Measurements from ENCODE around the gene C8A. TPM values are rescaled to one million over a fixed set of nuclear protein-coding genes. Genes with fewer than 3 reads are reported as not detected.

C8A gene
- total RNA-seq, 1 donor from 2014 or later = not detected

DNA sequence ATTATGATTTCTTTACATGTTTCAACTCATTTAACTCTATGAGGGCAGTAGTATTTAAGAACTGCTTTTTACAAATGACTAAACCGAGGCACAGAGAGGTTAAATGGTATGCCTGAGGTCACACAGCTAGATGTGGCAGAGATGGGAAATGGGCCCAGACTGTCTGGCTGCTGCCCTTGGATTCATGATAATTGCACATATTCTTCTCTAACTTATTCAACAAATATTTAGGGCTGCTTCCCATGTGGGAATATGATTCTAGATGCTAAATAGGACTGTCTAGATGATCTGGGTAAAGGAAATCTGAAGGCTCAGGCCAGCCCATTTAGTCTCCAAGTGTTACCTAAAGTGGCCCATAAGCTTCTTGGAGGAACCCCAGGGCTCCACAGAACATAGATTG lies 26.2 kb downstream of the C8A start:
- H3K36me3 Mint-ChIP-seq (ENCODE audit: low read depth) = no peaks in the 10 kb centered on the region
- intact Hi-C loops (cut with micrococcal nuclease) = no loop called here
- H3K27me3 Mint-ChIP-seq = no peaks in the 10 kb centered on the region
- H3K9me3 Mint-ChIP-seq = peaks cover 3% of the 10 kb centered on the region
- DNase-seq = no peak
- H3K4me1 Mint-ChIP-seq = no peaks in the 10 kb centered on the region
- H3K27ac Mint-ChIP-seq = no peak overlapping the region
- H3K4me3 Mint-ChIP-seq = no peak overlapping the region

DNA sequence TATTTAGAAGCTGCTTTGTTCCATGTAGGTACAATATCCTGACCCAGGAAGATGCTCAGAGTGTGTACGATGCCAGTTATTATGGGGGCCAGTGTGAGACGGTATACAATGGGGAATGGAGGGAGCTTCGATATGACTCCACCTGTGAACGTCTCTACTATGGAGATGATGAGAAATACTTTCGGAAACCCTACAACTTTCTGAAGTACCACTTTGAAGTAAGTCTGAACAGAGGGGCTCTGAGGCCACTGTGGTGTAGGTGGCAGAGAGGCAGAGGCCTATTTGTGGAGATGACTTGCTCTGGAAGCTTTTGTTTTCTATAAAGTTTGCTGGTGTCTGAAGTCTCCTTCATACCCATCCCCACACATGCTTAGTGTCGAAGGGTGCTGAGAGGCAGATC lies 26.8 kb downstream of the C8A start:
- Mint-ChIP-seq H3K27me3 (no peaks in the 10 kb centered on the region), H3K27ac (no peak overlapping the region), H3K4me1 (no peaks in the 10 kb centered on the region), H3K4me3 (no peak overlapping the region), H3K36me3 (ENCODE audit: low read depth) (no peaks in the 10 kb centered on the region), H3K9me3 (peaks cover 3% of the 10 kb centered on the region)
- intact Hi-C loops (cut with micrococcal nuclease) = no loop called here
- no peak for DNase-seq

DNA sequence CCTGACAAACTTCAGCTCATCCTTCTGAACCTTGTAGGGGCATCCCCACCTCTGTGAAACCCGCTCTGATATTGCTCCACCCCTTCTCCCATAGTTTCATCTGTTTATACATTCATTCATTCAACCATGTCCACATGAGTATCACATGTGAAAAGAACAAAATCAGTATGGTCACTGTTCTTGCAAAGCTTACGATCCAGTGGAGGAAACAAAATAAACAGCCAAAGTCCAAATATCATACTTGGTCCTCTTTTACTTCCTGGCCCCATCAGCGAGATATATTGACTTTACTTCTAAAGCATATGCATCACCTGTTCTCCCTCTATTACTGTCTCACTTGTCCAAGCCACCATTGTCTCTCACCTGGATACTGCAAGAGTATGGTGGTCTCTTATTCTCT lies 35.6 kb downstream of the C8A start:
- no peaks in the 10 kb centered on the region for H3K4me1 Mint-ChIP-seq
- no peak overlapping the region for H3K27ac Mint-ChIP-seq

GRCh38 chr1:56894014-56894413 lies 39.4 kb downstream of the C8A start:
- intact Hi-C loops (cut with micrococcal nuclease) = no loop called here
- Mint-ChIP-seq H3K4me1 (no peaks in the 10 kb centered on the region), H3K36me3 (ENCODE audit: low read depth) (no peaks in the 10 kb centered on the region), H3K27me3 (no peaks in the 10 kb centered on the region), H3K4me3 (no peak overlapping the region), H3K27ac (no peak overlapping the region), H3K9me3 (no peaks in the 10 kb centered on the region)
- DNase-seq = no peak

More for the DNA sequence above, 35.6 kb downstream of the C8A start:
- no peaks in the 10 kb centered on the region for H3K27me3 Mint-ChIP-seq
- no peak for DNase-seq
- intact Hi-C loops (cut with micrococcal nuclease) = no loop called here
- H3K36me3 Mint-ChIP-seq (ENCODE audit: low read depth) = no peaks in the 10 kb centered on the region
- H3K4me3 Mint-ChIP-seq = no peak overlapping the region
- H3K9me3 Mint-ChIP-seq = no peaks in the 10 kb centered on the region

DNA sequence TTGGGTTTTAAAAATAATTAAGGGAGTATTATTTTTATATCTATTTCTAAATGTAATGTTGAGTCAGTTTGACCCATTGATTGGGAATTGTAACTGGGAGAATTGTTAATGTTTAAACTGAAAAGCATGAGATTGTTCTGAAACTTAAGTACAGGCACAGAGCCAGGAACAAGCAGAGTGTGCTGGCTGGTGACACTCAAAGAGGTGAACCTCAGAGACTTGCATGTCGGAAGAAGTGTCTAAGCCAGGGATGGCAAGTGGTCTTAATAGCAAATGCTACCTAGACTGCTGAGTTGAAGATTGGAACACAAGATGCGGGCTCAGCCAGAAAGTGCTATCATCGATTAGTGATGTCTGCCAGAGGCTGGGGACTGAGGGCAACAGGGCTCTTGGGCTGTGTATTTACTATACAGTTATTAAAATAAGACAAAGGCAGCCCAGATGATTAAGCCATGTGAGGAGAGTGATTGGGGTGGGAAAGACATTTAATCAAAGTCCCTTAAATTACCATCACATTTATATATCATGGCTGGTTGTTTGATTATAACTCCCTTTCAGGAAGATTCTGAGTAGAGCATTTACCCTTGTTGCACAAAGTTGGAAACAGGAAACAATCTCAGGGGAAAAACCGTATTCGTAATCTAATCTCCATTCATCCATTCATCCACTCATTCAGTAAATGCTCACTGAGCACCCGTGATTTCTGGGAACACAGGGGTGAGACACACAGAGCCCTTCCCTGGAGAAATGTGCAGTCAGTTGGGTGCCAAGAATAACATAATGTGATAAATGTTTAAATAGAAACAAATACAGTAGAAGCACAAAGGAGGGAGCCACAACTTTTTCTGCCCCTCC lies 42.8 kb downstream of the C8A start:
- no peak for DNase-seq
- no peak overlapping the region for H3K27ac Mint-ChIP-seq
- H3K4me1 Mint-ChIP-seq = no peaks in the 10 kb centered on the region
- no peak overlapping the region for H3K4me3 Mint-ChIP-seq
- no peaks in the 10 kb centered on the region for H3K27me3 Mint-ChIP-seq
- intact Hi-C loops (cut with micrococcal nuclease) = no loop called here
- H3K36me3 Mint-ChIP-seq (ENCODE audit: low read depth) = no peaks in the 10 kb centered on the region
- H3K9me3 Mint-ChIP-seq = no peaks in the 10 kb centered on the region

- intact Hi-C loops (cut with micrococcal nuclease) = no loop called here
- Mint-ChIP-seq H3K36me3 (ENCODE audit: low read depth) (no peaks in the 10 kb centered on the region), H3K4me3 (no peak overlapping the region), H3K27ac (no peak overlapping the region), H3K27me3 (no peaks in the 10 kb centered on the region), H3K9me3 (no peaks in the 10 kb centered on the region), H3K4me1 (no peaks in the 10 kb centered on the region)
- no peak for DNase-seq
Measured at GRCh38 chr1:56898005-56898373, 43.4 kb downstream of the C8A start.

GRCh38 chr1:56898879-56899278 lies 44.3 kb downstream of the C8A start:
- Mint-ChIP-seq H3K27ac (no peak overlapping the region), H3K36me3 (ENCODE audit: low read depth) (no peaks in the 10 kb centered on the region), H3K9me3 (no peaks in the 10 kb centered on the region), H3K4me1 (no peaks in the 10 kb centered on the region), H3K27me3 (no peaks in the 10 kb centered on the region), H3K4me3 (no peak overlapping the region)
- intact Hi-C loops (cut with micrococcal nuclease) = no loop called here
- no peak for DNase-seq

DNA sequence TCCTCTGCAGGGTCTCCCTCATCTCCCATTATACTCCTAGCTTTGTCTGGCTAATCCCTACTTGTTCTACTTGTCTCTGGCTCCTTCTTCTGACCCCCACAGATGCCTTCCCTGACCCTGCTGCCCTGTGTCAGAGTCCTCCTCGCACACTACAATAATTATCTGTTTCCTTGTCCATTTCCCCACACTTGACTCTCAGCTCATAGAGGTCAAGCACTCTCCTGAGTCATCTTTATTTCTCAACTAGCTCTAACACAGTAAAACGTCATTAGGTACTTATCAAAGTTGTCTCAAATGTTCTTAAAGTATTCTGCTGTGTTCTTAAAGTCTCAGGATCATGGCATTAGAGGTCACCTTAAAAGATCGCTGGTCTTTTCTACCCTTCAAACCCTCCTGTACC lies 47.1 kb downstream of the C8A start:
- H3K9me3 Mint-ChIP-seq = no peaks in the 10 kb centered on the region
- intact Hi-C loops (cut with micrococcal nuclease) = no loop called here
- no peak for DNase-seq
- H3K27me3 Mint-ChIP-seq = no peaks in the 10 kb centered on the region
- no peak overlapping the region for H3K27ac Mint-ChIP-seq
- H3K36me3 Mint-ChIP-seq (ENCODE audit: low read depth) = no peaks in the 10 kb centered on the region
- no peaks in the 10 kb centered on the region for H3K4me1 Mint-ChIP-seq
- no peak overlapping the region for H3K4me3 Mint-ChIP-seq

DNA sequence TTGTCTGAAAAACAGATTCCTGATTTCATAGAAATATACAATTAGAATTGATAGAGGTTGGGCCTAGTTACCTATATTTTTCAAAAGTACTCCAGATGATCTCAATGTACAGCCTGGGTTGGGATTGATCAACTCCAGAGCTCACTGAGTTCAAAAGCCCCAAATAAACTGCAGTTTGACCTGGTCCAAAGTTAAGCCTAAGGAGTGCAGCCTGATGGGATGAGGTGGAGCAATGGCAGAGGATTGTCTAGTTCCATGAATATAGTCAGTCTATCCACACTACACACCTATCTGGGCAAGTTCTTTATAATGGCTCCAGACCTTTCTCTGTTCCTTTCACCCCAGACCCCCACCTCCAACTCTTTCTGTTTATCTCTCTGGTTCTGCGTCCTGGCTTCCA lies 49.2 kb downstream of the C8A start:
- intact Hi-C loops (cut with micrococcal nuclease) = no loop called here

DNA sequence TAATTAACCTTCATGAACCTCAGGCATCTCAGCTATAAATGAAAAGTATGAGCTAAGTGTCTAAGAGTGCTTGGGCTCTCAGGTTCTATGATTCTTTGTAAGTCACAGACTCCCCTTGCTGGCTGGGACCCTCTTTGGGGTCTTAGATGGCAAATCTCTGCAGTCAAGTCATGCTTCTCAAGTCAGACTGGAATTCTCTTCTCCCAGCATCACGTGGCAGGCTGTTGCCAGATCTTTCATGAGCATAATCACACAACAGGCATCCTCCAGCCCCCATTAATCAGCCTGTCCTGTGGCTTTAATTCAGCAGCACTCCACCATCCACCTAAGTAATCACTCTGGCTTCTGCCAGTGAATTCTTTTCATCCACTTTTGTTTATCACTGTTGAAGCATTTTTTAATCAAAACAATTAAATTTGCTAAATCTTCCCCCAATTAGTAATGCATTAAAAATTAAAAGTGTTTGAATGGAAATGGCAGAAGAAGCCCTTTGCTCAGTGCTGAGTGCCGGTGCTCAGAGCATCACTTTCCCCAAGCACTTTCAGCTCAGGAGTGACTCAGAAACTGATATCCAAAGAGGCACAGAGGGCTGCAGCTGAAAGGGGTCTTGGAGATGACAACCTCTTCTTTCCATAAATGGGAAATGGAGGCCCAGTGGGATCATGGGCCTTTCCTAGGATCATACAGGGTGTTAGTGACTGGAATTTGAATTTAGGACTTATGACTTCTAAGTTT lies 50.2 kb downstream of the C8A start:
- Mint-ChIP-seq H3K27me3 (no peaks in the 10 kb centered on the region), H3K9me3 (no peaks in the 10 kb centered on the region)
- intact Hi-C loops (cut with micrococcal nuclease) = no loop called here

More for the DNA sequence above, 49.2 kb downstream of the C8A start:
- no peaks in the 10 kb centered on the region for H3K4me1 Mint-ChIP-seq
- no peaks in the 10 kb centered on the region for H3K9me3 Mint-ChIP-seq
- H3K36me3 Mint-ChIP-seq (ENCODE audit: low read depth) = no peaks in the 10 kb centered on the region
- H3K27ac Mint-ChIP-seq = no peak overlapping the region
- no peak for DNase-seq
- no peaks in the 10 kb centered on the region for H3K27me3 Mint-ChIP-seq
- no peak overlapping the region for H3K4me3 Mint-ChIP-seq

GRCh38 chr1:56905667-56906066 lies 51.1 kb downstream of the C8A start:
- H3K27ac Mint-ChIP-seq = no peak overlapping the region
- no peaks in the 10 kb centered on the region for H3K36me3 Mint-ChIP-seq (ENCODE audit: low read depth)
- no peak overlapping the region for H3K4me3 Mint-ChIP-seq
- no peaks in the 10 kb centered on the region for H3K27me3 Mint-ChIP-seq
- DNase-seq = no peak
- intact Hi-C loops (cut with micrococcal nuclease) = no loop called here
- H3K9me3 Mint-ChIP-seq = no peaks in the 10 kb centered on the region
- H3K4me1 Mint-ChIP-seq = no peaks in the 10 kb centered on the region

More for the DNA sequence above, 50.2 kb downstream of the C8A start:
- H3K4me1 Mint-ChIP-seq = no peaks in the 10 kb centered on the region
- no peak overlapping the region for H3K4me3 Mint-ChIP-seq
- H3K27ac Mint-ChIP-seq = no peak overlapping the region
- DNase-seq = no peak
- H3K36me3 Mint-ChIP-seq (ENCODE audit: low read depth) = no peaks in the 10 kb centered on the region

DNA sequence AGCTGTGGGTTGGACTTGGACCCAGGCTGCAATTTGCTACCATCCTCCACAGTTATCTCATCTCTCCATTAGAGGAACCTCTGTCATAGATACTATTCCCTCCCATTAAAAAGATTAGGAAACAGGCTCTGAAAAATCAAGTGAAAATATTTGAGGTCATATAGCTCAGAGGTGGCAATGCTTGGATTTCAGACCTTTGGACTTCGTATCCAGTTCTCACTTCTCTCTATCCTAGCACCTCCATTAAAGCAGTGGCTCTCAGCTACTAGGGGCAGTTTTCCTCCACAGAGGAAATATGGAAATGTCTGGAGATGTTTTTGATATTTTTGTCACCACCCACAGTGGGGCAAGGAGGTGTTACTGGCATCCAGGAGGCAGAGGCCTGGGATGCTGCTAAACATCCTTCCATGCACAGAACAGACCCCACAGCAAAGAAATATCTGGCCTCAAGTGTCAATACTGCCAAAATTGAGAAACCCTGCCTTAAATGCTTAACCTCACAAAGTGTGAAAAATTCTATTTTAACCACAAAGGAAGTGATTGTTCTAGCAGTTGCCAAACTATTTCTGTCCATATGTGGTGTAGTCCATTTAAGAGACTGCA lies 54.1 kb downstream of the C8A start:
- no peak overlapping the region for H3K27ac Mint-ChIP-seq
- intact Hi-C loops (cut with micrococcal nuclease) = no loop called here
- no peak for DNase-seq
- no peaks in the 10 kb centered on the region for H3K4me1 Mint-ChIP-seq
- no peaks in the 10 kb centered on the region for H3K9me3 Mint-ChIP-seq
- H3K36me3 Mint-ChIP-seq (ENCODE audit: low read depth) = no peaks in the 10 kb centered on the region
- no peak overlapping the region for H3K4me3 Mint-ChIP-seq
- no peaks in the 10 kb centered on the region for H3K27me3 Mint-ChIP-seq

GRCh38 chr1:56910441-56910985 lies 55.9 kb downstream of the C8A start:
- no peaks in the 10 kb centered on the region for H3K36me3 Mint-ChIP-seq (ENCODE audit: low read depth)
- no peaks in the 10 kb centered on the region for H3K4me1 Mint-ChIP-seq
- no peaks in the 10 kb centered on the region for H3K9me3 Mint-ChIP-seq
- H3K4me3 Mint-ChIP-seq = no peak overlapping the region
- H3K27ac Mint-ChIP-seq = no peak overlapping the region
- no peak for DNase-seq
- no peaks in the 10 kb centered on the region for H3K27me3 Mint-ChIP-seq
- intact Hi-C loops (cut with micrococcal nuclease) = no loop called here

Data from activated CD4-positive, alpha-beta T cell treated with anti-CD3 and anti-CD28 coated beads, Interleukin-2, amount 10 ng/mL, durations not matched to agents 24 days and 14 days (primary cell).